COR-L47 (cell line): ENCODE measurements around the gene TBC1D4.

Source experiments
- DNase-seq: peaks from one replicate; lab custom pipeline; 2025; lab: John Stamatoyannopoulos, UW

TBC1D4 gene

DNA sequence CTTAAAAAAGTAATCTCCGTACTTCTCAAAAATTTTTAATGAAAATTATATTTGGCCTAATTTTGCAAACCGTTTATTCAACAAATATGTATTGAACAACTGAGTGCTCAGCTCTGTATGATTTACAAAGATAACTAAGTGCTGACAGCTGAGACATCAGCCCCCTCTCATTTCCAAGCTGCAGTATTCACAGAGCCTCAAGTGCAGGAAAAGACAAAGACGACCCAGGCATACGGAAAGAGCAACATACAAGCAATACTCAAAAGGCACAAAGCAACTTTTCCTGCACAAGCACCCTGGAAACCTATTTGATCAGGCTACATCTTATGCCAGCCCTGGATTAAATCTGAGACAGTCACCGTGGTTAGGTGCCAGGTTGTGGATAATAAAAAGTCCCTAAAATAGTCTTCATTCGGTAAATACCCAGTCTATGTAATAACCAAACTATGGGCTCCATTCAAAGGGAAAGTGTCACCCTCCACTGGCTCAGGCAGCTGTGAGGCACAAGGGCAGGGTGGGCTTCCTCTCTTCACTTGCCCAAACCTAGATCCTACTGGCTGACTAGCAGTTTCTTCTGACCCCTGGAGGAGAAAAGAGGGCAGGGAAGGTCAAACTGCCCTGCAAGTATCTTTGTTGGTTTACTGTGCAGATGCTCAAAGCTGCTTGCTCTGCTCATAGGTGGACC is 65.5 kb downstream of the TBC1D4 start:
- no peak for DNase-seq

DNA sequence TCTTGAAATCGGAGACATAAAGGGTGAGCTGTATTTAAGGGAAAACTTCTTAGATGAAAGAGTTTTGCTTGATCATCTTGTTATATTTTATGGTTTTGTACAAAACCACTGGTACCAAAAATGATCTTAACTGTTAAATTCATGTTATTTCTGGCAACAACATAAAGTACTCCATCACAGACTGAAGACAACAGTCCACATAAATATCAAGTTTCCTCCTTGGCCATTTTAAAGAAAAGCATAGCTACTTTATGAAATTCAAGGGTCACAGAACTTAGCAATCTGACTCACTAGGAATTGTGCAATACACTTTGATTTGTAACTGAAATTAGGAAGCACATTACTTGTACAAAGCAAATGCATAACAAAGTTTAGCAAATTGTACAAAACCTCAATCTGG is 66.3 kb downstream of the TBC1D4 start:
- no peak for DNase-seq

DNA sequence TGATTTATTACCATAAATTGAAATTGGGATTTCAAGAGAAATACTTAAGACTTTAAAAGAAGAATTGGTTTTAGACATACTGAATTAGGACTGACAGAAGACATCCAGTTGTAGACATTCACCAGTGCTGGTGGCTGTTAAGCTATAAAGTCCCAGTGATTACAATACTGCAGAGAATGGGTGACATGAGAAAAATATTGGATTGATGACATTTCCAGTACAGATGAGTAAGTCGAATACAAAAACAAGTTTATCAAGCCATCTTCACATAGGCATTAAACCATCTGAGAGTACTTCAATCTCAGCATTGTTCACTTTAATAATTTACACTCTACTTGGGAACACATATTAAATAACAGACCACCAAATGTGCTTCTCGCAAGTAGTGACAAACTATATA is 66.8 kb downstream of the TBC1D4 start:
- no peak for DNase-seq

DNA sequence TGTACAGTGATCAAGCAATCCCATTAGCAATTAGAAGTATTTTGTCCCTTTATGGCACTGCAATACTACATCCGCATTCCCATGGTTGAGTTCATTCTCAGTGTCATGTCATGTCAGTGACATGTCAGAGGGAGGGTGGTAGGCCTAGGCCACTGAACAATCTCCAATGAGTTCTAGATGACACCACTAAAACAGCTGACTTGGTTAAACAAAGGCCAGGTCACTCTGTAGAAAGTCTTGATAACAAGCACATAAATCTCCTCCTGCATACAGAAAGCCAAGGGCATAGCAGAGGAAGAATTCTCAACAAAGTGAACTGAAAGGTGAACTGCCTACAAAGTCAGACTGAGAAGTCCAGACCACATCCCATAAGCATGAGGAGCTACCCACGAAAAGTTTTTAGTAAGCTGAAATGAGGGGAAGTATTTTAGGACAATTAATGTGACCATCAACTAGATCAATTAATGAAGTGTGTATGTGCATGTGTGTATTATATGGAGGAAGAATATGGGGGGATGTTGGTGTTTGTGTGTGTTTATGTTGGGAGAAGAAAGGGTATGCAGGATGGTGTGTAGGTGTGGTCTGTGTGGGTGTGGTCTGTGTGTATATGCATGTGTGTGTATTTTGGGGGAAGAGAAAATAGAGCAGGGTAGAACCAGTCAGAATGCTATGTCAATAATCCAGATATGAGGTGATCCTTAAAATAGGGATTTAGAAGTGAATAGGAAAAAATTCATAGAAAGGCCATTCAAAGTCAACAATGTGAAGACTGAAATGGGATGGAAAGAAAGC is 67.7 kb downstream of the TBC1D4 start:
- DNase-seq, result no peak

DNA sequence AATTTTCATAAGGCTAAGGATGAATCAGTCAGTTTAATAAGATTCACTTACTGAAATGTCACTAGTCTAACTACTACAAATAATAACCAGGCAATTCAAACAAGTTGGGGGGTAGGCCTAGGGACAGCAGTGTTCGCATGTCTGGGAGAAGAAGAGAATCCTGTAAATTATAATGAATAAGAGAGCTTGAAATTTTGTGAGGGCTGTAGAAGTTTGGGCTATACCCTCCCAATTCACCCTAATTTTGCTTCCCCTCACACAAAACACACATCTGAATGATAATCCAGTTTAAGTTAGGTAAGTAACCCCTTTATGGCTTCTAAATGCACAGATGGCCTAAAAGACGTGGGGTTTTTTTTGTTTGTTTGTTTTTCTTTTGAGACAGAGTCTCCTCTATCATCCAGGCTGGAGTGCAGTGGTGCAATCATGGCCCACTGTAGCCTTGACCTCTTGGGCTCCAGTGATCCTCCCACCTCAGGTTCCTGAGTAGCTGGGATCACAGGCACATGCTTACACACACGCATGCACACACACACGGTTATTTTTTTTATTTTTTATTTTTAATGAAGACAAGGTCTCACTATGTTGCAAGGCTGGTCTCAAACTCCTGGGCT is 69.9 kb downstream of the TBC1D4 start:
- no peak for DNase-seq

DNA sequence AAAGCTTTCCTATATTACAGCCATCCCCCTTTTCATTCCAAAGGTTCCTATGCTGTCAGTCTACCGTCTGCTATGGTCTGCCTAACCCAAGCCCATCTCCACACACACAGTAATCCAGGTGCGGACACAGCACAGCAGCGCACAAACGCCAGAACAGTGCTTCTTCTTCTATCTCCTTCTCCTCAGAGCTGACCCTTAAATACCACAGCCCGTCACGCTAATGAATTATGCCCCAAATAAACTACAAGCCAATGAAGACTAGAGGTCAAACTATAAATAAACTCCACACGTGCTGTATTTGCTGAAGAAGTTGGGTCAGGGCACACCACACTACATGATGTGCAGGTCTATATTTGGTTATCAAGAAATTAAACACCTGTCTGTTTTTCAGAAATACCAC is 71.8 kb downstream of the TBC1D4 start:
- DNase-seq, result no peak

DNA sequence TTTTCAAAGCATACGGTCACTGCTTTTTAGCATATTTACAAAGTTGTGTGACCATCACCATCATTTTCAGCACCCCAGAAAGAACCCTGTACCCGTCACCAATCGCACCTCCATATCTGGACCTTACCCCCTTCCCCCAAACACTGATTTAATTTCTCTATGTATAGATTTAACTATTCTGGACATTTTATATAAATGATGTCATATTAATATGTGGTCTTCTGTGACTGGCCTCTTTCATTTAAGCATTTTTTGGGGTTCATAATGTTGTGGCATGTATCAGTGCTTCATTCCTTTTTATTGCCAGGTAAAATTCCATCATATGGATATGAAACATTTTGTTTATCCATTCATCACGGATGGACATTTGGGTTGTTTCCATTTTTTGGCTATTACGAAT is 74.0 kb downstream of the TBC1D4 start:
- DNase-seq, result no peak

DNA sequence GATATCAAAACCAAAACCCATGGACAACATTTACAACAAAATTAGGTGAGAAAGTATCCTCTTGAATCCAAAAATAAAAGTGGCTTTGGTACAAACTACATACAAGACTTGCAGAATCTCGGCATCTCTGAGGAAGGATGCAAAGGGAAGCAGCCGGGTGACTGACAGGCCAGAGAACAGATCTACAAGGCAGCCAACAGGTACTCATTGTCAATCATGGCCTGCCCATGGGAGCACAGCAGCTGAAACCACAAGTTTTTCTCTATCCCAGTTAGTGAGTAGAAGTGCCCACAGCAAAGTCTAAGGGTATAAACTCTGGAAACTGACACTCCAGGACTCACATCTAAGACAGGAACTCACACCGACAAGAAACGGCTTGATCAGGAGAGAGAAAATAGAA is 74.5 kb downstream of the TBC1D4 start:
- DNase-seq, result no peak

DNA sequence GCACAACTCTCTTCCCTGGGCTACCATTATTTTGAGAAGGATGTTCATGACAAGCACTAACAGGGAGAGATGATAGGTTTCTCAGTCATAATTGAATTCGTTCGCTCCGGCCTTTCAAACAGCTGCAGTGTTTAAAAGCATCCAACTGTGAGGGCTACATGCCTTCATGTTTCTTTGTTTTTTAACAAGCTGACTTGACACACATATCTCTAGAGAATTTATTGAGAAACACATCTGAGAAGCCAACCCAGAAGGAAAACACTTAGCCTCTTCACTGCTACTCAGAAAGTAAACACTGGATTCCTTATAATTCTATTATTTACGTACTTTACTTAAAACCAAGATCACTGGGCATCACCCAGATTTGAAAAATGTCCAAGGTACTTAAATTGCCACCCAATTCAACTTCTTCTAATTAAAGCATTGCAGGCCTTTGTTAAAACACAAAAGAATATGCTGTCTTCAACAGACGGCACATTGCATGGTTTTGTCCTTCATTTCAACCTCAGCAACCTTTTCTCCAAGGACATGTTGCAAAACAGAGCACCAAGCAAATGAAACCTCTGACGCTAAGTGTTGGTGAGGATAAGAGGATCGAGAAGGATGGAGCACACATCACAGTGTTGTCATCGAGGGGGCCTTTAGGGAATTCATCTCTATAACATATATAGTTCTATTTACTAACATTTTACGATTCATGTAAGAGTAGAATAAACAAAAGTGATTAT is 75.8 kb downstream of the TBC1D4 start:
- no peak for DNase-seq

DNA sequence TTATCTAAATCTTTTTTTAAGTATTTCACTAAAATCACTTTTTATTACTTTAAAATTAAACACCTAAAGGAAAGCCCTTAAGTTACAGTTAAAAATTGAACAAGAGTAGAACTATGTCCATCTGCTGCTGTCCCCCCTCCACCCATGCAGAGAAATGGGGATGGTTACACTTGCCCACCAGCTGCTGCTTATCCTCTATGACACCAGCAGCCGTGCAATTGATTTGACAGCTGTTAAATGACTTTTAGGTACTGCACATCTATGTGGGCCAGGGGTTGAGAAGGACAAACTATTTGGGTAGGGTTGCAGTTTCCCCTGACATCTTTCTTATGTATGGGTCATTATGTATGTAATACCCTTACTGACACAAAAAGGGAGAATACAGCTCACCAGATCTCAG is 77.2 kb downstream of the TBC1D4 start:
- no peak for DNase-seq

DNA sequence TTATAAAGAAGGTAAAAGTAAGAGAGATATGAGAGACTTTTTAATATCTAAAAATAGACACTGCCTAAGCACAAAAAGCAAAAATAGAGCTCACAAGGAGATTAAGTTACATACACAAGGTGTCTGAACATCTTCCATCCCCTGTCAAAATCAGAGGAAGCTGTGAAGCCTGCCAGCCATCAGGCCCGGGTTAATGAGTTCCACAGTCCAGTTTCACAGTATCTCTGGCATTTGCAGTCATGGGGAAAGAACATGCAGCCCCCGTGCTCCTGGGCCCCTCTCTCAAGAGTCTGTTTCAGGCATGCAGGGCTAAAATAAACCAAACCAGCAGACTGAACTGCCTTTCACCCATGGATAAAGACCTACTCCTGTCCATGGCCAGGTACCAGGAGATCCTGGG is 79.2 kb downstream of the TBC1D4 start:
- DNase-seq, result no peak

DNA sequence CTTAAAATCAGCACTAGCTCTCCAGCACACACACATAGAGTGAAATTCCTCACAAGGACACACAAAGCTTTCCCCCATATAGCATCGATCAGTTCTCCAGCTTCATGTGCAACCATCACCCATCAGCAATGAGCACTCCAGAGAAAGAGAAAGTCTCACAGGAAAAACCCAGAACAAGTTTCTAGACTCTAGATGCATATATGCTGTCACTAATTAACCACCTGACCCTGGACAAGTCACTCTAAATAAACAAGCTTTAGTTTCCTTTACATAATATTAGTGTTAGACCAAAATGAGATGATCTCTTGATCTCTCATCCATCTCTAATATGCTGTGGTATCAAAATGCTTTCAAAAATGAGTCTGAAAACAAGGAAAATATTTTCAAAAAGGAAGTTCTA is 81.2 kb downstream of the TBC1D4 start:
- DNase-seq, result no peak

DNA sequence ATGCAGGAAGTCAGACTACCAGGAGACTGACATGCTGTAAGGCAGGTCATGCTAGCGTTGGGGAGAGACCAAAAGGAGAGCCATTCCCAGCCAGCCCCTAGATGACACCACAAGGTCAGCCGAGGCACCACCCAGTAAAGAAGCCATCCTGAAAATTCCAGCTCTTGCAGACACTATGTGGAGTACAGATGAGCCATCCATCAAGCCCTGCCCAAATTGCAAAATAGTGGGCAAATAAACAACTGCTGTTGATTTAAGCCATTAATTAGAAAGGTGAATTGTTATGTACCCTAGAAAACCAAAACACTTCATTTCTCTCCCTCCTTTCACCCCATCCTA is 82.1 kb downstream of the TBC1D4 start:
- DNase-seq, result no peak

DNA sequence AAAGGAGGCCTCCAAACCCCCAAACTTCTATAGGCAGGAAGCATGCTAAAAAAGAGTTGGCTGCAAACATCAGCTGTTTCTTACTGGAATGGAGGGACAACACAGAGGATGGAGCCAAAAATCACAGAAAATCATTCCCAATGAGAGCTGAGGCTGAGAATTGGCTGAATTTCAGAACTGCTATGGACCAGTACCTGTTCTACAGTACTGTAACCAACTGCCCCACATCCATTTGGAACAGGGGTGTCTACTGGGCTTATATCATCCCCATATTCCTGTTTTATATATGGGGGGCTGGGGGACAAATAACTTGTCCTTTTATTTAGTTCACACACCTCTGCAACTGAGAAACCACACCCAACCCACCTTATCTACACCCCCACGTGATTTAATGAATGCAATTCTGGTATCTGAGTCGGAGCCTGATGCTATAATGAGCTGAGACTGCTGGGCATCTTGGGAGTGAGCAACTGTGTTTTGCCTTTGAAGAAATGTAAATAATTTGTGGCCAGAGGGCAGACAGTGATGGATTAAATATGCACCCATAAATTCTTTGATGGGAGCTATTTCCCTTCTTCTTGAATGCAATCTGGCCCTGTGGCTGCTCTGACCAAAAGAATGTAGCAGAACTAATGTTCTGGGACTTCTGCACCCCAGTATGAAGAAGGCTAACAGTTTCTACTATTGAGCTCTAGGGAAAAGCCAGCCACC is 82.6 kb downstream of the TBC1D4 start:
- DNase-seq, result no peak

DNA sequence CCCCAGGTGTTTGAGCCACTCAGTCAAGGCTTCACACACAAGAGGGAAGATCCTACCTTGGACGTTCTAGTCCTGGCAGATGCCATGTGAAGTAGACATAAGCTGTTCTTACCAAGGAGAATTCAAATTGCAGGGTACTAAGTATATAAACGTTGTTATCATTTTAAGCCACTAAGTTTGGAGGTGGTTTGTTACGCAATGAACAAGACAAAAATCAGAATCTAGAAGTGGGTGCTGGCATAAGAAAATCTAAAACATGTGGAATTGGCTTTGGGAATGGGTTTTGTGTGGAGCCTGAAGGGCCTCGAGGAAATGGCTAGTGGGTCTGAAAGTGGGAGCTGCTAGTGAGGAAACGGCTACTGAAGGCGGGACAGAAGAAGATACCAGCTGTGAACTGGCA is 83.9 kb downstream of the TBC1D4 start:
- no peak for DNase-seq

DNA sequence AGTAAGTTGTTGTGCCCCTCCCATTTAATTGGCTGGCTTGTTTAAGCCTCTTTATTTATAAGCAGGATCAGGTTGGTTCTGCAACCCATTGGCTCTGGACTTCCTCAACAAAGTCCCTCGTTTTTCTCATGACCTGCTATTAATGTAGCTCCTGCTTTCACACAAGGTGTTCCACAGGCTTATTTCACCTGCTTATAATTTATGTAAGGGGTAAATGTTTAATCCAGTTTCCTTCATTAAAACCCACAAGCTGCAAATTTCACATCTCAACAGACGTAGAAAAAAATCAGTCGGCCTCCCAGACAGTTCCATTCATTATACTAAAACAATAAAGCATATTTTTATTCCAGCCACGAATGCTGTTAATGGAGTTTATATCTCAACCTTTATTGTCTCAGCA is 86.1 kb downstream of the TBC1D4 start:
- no peak for DNase-seq

DNA sequence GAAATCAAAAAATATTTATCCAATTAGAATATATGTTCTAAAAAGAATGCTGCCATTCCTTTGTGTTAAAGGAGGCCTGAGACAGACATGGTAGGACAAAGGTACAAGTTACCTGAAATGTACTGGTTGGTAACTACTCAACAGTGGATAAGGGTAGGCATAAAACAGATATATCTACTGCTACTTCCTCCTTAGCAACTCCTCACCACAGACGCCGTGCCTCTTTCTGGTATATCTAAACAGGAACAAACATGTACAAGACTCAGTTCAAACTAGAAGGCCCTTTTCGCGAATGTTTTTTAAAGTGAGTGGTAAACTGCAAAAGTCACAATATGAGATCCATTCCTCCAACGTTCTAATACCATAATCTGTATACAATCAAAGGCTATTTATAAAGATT is 86.9 kb downstream of the TBC1D4 start:
- no peak for DNase-seq

DNA sequence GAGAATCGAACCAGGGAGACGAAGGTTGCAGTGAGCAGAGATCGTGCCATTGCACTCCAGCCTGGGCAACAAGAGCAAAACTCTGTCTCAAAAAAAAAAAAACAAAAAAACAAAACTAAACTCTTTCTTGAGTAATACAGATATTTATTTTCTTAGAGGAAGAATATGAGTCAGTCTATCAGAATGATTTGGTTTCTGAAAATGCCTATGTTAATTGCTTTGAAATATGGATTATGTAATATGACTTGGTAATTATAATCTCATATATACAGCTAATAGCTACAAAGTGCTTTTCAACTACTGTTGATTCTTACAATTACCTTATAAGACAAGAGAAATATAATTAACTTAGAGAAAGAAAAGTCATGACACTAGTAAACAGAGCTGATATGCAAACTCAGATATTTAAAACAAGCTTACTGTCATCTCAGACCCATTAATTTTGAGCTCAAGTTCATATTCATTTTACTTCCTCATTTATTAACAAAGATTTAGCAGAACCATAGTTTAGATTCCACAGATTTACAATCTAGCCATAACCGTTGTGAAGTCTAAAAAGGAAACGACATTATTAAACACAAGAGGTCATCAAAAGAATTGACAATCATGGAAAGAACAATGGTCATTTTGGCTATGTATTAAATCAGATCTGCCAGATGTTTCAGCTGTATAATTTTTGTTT is 88.0 kb downstream of the TBC1D4 start:
- no peak for DNase-seq

DNA sequence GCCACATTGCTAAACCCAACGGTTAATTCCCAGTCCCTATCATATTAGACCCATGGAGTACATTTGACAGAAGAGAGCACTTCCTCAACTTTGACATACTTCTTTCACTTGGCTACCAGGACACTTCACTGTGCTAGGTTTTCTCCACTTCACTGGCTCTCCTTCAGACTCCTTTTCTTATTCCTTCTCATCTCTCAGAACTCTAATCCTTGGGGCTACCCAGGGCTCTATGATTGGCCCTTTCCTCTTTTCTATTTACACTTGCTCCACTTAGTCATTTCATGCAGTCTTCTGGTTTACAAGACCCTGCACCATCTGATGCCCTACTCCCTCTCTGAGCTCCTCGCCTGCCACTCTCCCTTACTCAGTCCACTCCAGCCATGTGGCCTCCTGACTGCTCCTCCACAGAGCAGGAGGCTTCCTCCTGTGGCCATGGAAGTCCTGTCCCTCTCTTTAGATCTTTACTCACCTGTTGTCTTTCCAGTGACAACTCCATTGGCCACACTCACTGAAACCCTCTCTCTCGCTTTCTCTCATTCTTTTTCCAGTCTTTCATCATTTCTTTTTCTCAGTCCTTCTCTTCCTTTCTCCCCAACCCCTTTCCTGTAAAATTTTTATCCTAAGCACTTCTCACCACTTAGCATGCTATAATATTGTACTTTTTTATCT is 90.4 kb downstream of the TBC1D4 start:
- no peak for DNase-seq

DNA sequence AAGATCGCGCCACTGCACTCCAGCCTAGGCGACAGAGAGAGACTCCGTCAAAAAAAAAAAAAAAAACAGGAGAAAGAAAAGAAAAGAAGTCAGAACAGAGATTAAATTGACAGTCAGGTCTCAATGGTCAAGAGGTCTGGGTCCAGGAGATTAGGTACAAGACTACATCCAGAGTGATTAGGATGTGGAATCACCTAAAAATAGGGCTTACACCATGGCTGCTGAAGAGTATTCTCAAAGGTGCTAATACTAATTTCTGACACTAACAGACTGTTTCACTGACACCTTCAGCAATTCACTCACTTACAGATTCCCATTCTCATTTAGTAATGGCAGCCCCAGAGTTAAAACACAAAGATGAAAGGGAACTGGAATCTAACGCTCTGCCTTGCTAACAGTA is 91.7 kb downstream of the TBC1D4 start:
- DNase-seq, result no peak

DNA sequence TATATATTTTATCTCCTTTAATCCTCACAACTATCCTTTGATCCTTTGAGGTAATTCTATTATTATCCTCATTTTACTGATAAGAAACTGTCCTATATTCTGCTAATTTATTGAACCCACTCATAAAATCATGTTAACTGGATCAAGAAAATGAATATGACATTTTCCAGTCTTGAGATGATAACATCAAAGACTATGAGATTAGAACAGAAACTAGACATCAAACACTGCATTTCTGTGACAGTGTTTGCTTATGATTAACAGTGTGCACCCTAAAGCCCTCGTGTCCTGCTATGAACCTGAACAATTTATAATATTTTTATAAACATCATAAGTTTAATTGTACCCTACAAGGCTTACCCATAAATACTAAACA is 96.3 kb downstream of the TBC1D4 start:
- DNase-seq, result no peak
